GM21737 (cell line): ENCODE results near the gene GPRC5B.

Source experiments
- ATAC-seq: cut with Tn5 transposase; IDR thresholded peaks from one replicate; pipeline ENCODE4 v1.9.1; 2021; ENCODE audit warnings: mild to moderate bottlenecking, moderate library complexity; ENCODE audit not compliant: unreplicated experiment

The GPRC5B gene

GRCh38 chr16:19898924-19899604, 14.4 kb upstream of the GPRC5B start:
- no peak for ATAC-seq

GRCh38 chr16:19898166-19898565, 13.5 kb upstream of the GPRC5B start:
- no peak for ATAC-seq

DNA sequence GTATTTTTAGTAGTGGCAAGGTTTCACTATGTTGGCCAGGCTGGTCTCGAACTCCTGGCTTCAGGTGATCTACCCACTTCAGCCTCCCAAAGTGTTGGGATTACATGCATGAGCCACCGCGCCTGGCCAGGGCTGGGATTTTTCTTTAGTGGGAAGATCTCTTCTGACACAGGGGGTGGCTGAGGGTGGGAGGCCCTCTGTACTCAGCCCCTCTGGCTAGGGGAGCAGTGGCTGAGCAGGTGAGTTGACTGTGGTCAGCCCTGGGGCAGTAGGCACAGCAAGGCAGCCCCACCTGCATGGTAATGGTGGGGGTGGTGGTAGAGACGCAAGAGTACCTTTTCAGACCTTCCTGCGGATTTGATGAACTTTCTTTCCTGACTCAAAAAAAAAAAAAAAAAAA, 12.3 kb upstream of the GPRC5B start:
- ATAC-seq = no peak

DNA sequence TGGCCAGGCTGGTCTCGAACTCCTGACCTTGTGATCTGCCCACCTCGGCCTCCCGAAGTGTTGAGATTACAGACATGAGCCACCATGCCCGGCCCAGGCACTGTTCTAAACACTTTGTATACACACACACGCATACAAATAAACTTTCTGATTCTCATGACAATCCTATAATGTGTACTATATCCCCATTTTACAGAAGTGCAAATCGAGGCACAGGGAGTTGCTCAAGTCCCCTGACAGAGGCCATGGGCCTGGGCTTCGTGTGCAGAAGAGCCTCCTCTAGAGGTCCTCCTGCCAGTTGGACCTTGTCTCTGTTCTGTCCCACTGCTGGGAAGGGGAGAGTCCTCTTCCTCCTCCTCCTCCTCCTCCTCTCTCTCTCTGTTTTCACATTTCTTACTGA, 9.9 kb upstream of the GPRC5B start:
- no peak for ATAC-seq

GRCh38 chr16:19892902-19893301, 8.3 kb upstream of the GPRC5B start:
- no peak for ATAC-seq

DNA sequence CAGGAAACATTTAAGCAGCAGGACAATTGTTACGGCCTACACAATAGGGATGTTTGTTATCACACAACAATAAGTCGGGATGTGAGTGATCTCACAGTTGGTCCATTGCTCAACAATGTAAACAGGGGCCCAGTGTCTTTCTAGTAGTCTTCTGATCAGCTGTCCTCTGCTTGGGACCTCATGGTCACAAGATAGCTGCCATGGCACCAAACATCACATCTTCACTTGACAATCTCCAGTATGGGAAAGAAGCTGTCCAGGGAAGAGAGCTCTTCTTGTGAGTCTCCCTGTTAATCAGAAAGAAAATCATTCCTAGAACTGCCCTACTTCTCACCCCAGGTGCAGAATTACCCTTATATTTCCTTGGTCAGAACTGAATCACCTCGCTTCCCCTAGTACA, 6.3 kb upstream of the GPRC5B start:
- no peak for ATAC-seq

DNA sequence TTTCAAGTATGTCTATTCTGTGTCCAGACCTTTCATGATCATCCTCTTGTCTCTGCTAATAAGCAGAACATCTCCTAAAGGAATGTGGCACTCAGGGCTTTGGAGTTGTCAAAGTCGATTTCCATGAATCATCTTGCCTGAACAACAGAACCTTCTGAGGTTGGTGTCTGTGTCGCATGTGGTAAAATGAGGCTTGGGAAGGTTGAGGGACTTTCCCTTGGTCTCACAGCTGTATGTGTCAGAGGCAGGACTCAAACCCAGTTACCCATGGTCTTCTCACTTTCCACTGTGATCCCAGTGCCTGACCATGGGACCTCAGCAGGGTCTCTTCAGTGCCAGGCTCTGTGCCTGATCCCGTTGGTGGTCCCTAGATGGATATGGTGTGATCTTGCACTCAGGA, 4.2 kb upstream of the GPRC5B start:
- ATAC-seq = no peak

GRCh38 chr16:19886073-19886941, 1.7 kb upstream of the GPRC5B start:
- no peak for ATAC-seq

- no peak for ATAC-seq
These were observed 914 bp upstream of the GPRC5B start for GRCh38 chr16:19885451-19886072.

GRCh38 chr16:19883966-19884485, 622 bp downstream of the GPRC5B start:
- no peak for ATAC-seq

GRCh38 chr16:19883296-19883965, 1.2 kb downstream of the GPRC5B start:
- ATAC-seq = no peak

DNA sequence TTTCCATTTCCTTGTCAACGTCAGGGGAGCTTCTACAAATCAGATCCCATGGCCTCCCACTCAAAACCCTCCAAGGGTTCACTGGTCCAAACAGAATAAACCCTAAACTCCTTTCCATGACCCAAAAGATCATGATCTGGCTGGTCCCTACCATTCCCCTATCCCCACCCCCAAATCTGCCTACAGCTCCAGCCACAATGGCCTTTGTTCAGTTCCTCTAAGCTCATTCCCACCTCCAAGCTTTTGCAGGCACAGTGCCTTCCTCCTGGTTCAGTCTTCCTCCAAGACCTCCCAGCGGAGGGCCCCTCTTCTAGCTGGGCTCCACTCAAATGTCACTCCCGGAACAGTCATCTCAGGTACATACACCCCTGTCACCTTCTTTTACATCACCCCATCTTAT, 2.0 kb downstream of the GPRC5B start:
- no peak for ATAC-seq

DNA sequence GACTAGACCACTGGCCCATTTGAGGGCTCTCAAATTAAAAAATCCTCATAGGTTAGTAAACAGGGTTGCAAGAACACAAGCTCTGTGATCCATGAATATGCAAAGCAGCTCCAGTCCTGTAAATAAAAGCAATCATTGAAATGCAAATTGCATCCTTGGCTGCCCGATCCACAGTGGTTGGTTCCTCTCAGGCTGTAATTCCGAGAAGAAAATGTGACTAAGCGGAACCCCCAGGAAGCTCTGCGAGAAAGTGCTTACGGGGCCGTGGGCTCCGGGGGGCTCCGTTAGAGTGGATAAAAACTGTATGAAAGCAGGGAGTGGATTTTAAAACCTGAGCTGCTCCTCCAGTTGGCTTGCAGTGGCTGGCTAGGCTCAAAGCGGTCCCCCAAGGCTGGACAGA, 2.5 kb downstream of the GPRC5B start:
- no peak for ATAC-seq

DNA sequence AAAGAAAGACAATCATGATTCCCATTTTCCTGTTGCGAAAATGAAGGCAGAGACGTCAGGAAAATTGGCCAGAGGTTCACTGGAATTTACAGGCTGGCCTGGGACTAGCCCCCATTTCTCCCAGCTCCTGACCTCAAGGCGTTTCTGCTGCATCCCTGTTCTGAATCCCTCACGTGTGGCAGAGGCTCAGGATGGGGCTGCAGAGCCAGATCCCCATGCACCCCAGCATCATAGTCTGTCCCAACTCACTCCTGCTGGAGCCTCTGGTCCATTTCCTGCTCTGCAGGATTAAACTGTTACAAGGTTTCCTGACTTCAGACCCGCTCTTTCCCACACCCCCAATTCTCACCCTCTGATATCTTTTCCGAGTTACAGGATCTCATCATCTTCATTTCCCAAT, 2.9 kb downstream of the GPRC5B start:
- ATAC-seq = no peak

GRCh38 chr16:19881028-19881427, 3.6 kb downstream of the GPRC5B start:
- no peak for ATAC-seq

- no peak for ATAC-seq
These were observed 5.3 kb downstream of the GPRC5B start for GRCh38 chr16:19879241-19879792.

- ATAC-seq = no peak
These were observed 5.9 kb downstream of the GPRC5B start for GRCh38 chr16:19878757-19879156.

- ATAC-seq = no peak
These were observed 8.1 kb downstream of the GPRC5B start for GRCh38 chr16:19876501-19877059.

DNA sequence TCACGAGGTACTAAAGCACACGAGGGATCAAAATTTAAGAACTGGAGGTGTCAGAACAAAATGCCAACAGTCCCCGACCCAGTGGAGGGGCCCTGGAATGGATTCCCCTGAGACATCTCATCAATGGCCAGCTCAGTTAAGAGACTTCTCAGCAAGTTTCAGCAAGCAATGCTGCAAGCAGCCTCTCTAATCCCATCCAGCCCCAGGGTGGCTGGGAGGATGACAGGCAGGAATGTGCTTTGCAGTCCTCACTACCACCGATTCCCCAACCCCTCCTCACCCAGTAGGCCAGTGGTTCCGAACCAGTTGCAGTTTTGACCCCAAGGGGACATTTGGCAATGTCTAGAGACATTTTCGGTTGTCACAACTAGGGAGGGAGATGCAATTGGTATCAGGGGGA, 8.7 kb downstream of the GPRC5B start:
- ATAC-seq = no peak

- no peak for ATAC-seq
These were observed 9.6 kb downstream of the GPRC5B start for GRCh38 chr16:19874851-19875546.
